ENCODE results near the gene IFITM10.
A peak's percentile ranks its signal among the peaks of the same experiment; 100 is the strongest.

IFITM10 gene

DNA sequence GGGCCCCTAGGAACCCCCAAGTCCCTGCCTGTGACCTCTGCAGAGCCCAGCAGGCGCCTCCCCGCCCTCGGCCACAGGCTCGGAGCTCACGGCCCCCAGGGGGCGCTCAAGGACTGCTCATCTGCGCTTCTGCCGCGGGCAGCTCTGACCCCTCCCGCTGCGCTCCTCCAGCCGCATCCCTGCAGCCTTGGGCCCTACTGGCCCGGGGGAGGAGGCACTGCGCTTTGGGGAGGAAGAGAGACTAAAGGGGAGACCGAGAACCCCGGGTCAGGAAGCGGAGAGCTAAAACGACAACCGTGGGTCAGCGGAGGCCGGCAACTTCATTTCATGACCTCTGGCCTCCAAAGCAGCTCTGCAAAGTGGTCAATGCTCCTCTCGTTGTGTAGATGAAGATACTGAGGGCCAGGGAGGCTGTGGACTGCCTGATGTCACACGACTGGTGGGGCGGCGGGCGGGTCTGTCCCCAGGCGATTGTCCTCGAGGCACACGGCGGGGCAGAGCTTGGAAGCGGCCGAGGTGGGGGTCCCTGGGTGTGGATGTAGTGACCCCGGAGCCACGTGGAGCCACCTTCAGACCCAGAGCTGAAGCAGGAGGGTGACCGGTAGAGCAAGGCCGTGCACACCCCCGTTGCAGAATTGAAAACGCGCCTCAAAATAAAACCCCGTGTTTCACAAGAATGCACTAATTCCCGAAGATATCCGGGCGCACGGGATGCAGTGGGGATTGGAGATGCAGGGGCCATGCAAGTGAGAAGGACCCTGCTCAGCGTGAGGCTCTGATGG lies 56.1 kb downstream of the IFITM10 start:
- H2AFZ ChIP-seq (ENCODE audit: low read depth, low read length, severe bottlenecking) = no peak overlapping the region
- H3K27ac ChIP-seq (ENCODE audit: low read depth, low read length) = no peak overlapping the region
- no peak overlapping the region for H3K4me2 ChIP-seq (ENCODE audit: low read depth, low read length, poor library complexity, severe bottlenecking)
- H3K79me2 ChIP-seq (ENCODE audit: insufficient read depth, low read length) = no peaks in the 10 kb centered on the region
- H4K20me1 ChIP-seq (ENCODE audit: low read depth, low read length) = no peaks in the 10 kb centered on the region
- no peaks in the 10 kb centered on the region for H3F3A ChIP-seq (ENCODE audit: insufficient read depth)
- H3K36me3 ChIP-seq (ENCODE audit: low read length) = no peaks in the 10 kb centered on the region
- no peak overlapping the region for H3K4me3 ChIP-seq (ENCODE audit: insufficient read depth, low read length, poor library complexity, severe bottlenecking)
- H3K27me3 ChIP-seq (ENCODE audit: low read length) = no peaks in the 10 kb centered on the region
- H3K9ac ChIP-seq (ENCODE audit: low read length) = no peak overlapping the region
- no peaks in the 10 kb centered on the region for H3K9me2 ChIP-seq (replicated peaks; ENCODE audit: insufficient read depth, low read length)
- no peak for TF ChIP-seq EZH2phosphoT487 (conservative IDR thresholded peaks at IDR 0.05; ENCODE audit: low read length)
- TF ChIP-seq, protein P1, sequence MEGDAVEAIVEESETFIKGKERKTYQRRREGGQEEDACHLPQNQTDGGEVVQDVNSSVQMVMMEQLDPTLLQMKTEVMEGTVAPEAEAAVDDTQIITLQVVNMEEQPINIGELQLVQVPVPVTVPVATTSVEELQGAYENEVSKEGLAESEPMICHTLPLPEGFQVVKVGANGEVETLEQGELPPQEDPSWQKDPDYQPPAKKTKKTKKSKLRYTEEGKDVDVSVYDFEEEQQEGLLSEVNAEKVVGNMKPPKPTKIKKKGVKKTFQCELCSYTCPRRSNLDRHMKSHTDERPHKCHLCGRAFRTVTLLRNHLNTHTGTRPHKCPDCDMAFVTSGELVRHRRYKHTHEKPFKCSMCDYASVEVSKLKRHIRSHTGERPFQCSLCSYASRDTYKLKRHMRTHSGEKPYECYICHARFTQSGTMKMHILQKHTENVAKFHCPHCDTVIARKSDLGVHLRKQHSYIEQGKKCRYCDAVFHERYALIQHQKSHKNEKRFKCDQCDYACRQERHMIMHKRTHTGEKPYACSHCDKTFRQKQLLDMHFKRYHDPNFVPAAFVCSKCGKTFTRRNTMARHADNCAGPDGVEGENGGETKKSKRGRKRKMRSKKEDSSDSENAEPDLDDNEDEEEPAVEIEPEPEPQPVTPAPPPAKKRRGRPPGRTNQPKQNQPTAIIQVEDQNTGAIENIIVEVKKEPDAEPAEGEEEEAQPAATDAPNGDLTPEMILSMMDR (IDR thresholded peaks at IDR 0.05; ENCODE audit: insufficient read depth, low read length, poor library complexity, severe bottlenecking) = peak; percentile 87
- H3K9me3 ChIP-seq (ENCODE audit: insufficient read depth, low read length) = no peaks in the 10 kb centered on the region

DNA sequence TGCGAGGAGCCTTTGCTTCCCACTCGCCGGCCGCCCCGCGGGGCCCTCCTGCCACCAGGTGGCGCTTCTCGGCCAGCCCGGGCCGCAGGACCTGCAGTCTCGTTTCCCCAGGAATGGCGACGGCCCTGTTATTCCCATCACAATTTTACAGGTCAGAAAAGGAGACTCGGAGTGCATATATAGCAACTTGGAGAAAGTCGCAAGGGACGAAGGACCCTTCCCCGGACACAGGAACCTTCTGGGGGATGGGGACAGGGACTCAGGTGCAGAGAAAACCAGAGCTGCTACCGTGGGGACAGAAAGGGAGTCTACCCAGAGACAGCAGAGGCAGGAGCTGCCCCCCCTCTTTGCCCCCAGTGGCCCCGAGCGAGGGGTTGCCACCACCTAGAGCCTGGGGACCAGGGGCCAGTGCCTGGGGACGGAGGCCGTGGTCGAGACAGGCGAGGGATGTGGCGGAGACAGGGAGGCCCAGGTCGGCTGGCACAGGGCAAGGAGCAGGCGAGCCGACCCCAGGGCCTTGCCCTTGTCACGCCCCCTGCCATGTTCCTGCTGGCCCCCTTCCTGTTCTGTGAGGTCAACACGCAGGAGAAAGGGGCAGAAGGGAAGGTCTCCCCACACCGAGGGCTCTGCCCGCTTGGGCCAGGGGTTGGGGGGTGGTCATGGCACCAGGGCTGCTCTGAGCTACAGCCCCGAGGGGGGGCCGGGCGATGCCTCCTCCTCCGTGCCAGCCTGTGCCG lies 56.9 kb downstream of the IFITM10 start:
- no peaks in the 10 kb centered on the region for H4K20me1 ChIP-seq (ENCODE audit: low read depth, low read length)
- H3K36me3 ChIP-seq (ENCODE audit: low read length) = no peaks in the 10 kb centered on the region
- no peak overlapping the region for H3K4me2 ChIP-seq (ENCODE audit: low read depth, low read length, poor library complexity, severe bottlenecking)
- no peak overlapping the region for H2AFZ ChIP-seq (ENCODE audit: low read depth, low read length, severe bottlenecking)
- TF ChIP-seq, protein P1 (IDR thresholded peaks at IDR 0.05; ENCODE audit: insufficient read depth, low read length, poor library complexity, severe bottlenecking) = peak; percentile 99
- no peak for TF ChIP-seq EZH2phosphoT487 (conservative IDR thresholded peaks at IDR 0.05; ENCODE audit: low read length)
- no peak overlapping the region for H3K4me3 ChIP-seq (ENCODE audit: insufficient read depth, low read length, poor library complexity, severe bottlenecking)
- H3K27me3 ChIP-seq (ENCODE audit: low read length) = no peaks in the 10 kb centered on the region
- H3K27ac ChIP-seq (ENCODE audit: low read depth, low read length) = no peak overlapping the region
- no peaks in the 10 kb centered on the region for H3K79me2 ChIP-seq (ENCODE audit: insufficient read depth, low read length)
- no peak overlapping the region for H3K9ac ChIP-seq (ENCODE audit: low read length)
- no peaks in the 10 kb centered on the region for H3K9me2 ChIP-seq (replicated peaks; ENCODE audit: insufficient read depth, low read length)
- no peaks in the 10 kb centered on the region for H3F3A ChIP-seq (ENCODE audit: insufficient read depth)
- no peaks in the 10 kb centered on the region for H3K9me3 ChIP-seq (ENCODE audit: insufficient read depth, low read length)

DNA sequence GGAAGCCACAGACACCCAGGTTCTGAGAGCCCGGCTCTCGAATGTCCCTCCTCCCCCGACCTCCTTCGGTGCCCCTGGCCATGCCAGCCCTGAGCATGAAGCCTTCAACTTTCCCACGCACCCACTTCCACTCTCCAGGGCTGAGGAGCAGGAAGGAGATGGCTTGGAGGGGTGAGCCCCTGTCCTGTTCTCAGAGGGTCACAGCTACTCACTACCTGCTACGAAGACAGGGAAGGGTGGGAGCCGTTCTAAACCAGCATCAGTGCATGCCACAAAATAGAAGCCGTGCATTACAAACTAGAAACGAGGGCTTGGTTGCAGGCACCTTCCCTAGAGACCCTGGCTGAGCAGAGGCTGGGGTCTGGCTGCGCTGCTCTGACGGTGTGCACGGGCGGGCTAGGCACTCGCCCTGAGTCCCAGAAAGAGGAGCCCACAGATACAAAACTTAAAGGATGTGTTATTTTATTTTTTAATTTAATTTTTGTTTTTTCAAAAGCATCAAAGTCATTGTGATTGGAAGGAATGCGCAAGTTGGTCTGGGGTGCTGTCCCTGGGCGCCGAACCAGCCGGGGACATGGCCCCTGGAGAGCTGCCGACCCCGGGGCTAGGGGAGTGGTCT lies 57.6 kb downstream of the IFITM10 start:
- H3K9me3 ChIP-seq (ENCODE audit: insufficient read depth, low read length) = no peaks in the 10 kb centered on the region
- no peak overlapping the region for H3K9ac ChIP-seq (ENCODE audit: low read length)
- H3K27me3 ChIP-seq (ENCODE audit: low read length) = no peaks in the 10 kb centered on the region
- no peak overlapping the region for H3K27ac ChIP-seq (ENCODE audit: low read depth, low read length)
- H3K36me3 ChIP-seq (ENCODE audit: low read length) = no peaks in the 10 kb centered on the region
- H3K79me2 ChIP-seq (ENCODE audit: insufficient read depth, low read length) = no peaks in the 10 kb centered on the region
- no peak overlapping the region for H3K4me3 ChIP-seq (ENCODE audit: insufficient read depth, low read length, poor library complexity, severe bottlenecking)
- no peak overlapping the region for H2AFZ ChIP-seq (ENCODE audit: low read depth, low read length, severe bottlenecking)
- TF ChIP-seq, protein P1 (IDR thresholded peaks at IDR 0.05; ENCODE audit: insufficient read depth, low read length, poor library complexity, severe bottlenecking) = no peak
- no peak for TF ChIP-seq EZH2phosphoT487 (conservative IDR thresholded peaks at IDR 0.05; ENCODE audit: low read length)
- H3F3A ChIP-seq (ENCODE audit: insufficient read depth) = no peaks in the 10 kb centered on the region
- no peaks in the 10 kb centered on the region for H3K9me2 ChIP-seq (replicated peaks; ENCODE audit: insufficient read depth, low read length)
- no peaks in the 10 kb centered on the region for H4K20me1 ChIP-seq (ENCODE audit: low read depth, low read length)
- H3K4me2 ChIP-seq (ENCODE audit: low read depth, low read length, poor library complexity, severe bottlenecking) = no peak overlapping the region
